B cell (primary cell): Measurements from ENCODE around the gene NCOA7. TPM values are rescaled to one million over a fixed set of nuclear protein-coding genes. Genes with fewer than 3 reads are reported as not detected.

Experiments used
- ATAC-seq: fragments of 200-7000 bp; cut with Tn5 transposase; one replicate; pipeline ENCODE4 v1.10.0; 2021; ENCODE audit warnings: low read depth, mild to moderate bottlenecking, moderate number of reproducible peaks, moderate library complexity
- CTCF ChIA-PET: fragments of 350-600 bp; sonication (Branson Sonifier 250); formaldehyde crosslinking; loops from one replicate; lab custom pipeline; 2021; ENCODE audit warnings: antibody characterized with exemption, inconsistent platforms; lab: Charles Lee
- POLR2A ChIA-PET: fragments of 350-600 bp; sonication (Branson Sonifier 250); formaldehyde crosslinking; loops from one replicate; lab custom pipeline; 2021; ENCODE audit warnings: antibody characterized with exemption; lab: Charles Lee
- DNase-seq: peaks from one replicate; pipeline ENCODE4 v3.0.0; 2013
- H2AFZ ChIP-seq: 2 replicates; pipeline ENCODE4 v1.6.1; 2012; ENCODE audit warnings: mild to moderate bottlenecking, low read depth, low read length; ENCODE audit not compliant: insufficient read depth, poor library complexity, severe bottlenecking
- H3K27ac ChIP-seq, 2 donors: 1 replicate in 1 of 2; 2 replicates in 1 of 2; pipeline ENCODE4 v1.5.1; 2012 to 2013; ENCODE audit warnings: low read length in 2 of 2, mild to moderate bottlenecking in 2 of 2, moderate library complexity in 1 of 2
- H3K27me3 ChIP-seq, 4 experiments: fragments of 200-600 bp in 1 of 4; sonication (generic) in 1 of 4; replicated peaks in 1 of 4; 1 replicate in 2 of 4; 2 replicates in 2 of 4; pipeline versions ENCODE4 v1.6.1 to v1.7.0; 2013 to 2016; ENCODE audit warnings: low read length in 3 of 4, mild to moderate bottlenecking in 2 of 4, mixed read lengths in 1 of 4, moderate library complexity in 1 of 4; ENCODE audit not compliant: insufficient read depth in 4 of 4, control insufficient read depth in 3 of 4; ENCODE audit errors: control extremely low read depth in 1 of 4
- H3K36me3 ChIP-seq, 2 experiments: replicated peaks in 1 of 2; 1 replicate in 1 of 2; 2 replicates in 1 of 2; pipeline versions ENCODE4 v1.6.1 to v1.7.1; 2013; ENCODE audit warnings: low read length in 1 of 2; ENCODE audit not compliant: insufficient read depth in 2 of 2, control insufficient read depth in 1 of 2; ENCODE audit errors: control extremely low read depth in 1 of 2, extremely low read depth in 1 of 2
- H3K4me1 ChIP-seq, 2 donors: fragments of 200-600 bp in 1 of 2; sonication (generic) in 1 of 2; 1 replicate in 1 of 2; 2 replicates in 1 of 2; pipeline versions ENCODE4 v1.5.1 to v1.6.1; 2013 to 2017; ENCODE audit warnings: low read length in 2 of 2; ENCODE audit not compliant: control insufficient read depth in 2 of 2, insufficient read depth in 2 of 2
- H3K4me2 ChIP-seq: replicated peaks from 2 replicates; pipeline ENCODE3; 2012; ENCODE audit warnings: mild to moderate bottlenecking, low read depth, low read length; ENCODE audit not compliant: poor library complexity, severe bottlenecking
- H3K4me3 ChIP-seq, 5 experiments: fragments of 200-600 bp in 1 of 5; sonication (generic) in 1 of 5; 1 replicate in 3 of 5; 2 replicates in 2 of 5; pipeline versions ENCODE4 v1.5.1 to v1.7.0; 2011 to 2016; ENCODE audit warnings: low read length in 4 of 5, mild to moderate bottlenecking in 4 of 5, low read depth in 2 of 5, control low read depth in 1 of 5, moderate library complexity in 1 of 5; ENCODE audit not compliant: insufficient read depth in 1 of 5; ENCODE audit errors: control extremely low read depth in 1 of 5, extremely low read depth in 1 of 5
- H3K79me2 ChIP-seq: fragments of 200-600 bp; sonication (generic); one replicate; pipeline ENCODE4 v1.6.0; 2016; ENCODE audit warnings: low read length; ENCODE audit not compliant: control insufficient read depth, insufficient read depth
- H3K9ac ChIP-seq: fragments of 200-600 bp; sonication (generic); 2 replicates; pipeline ENCODE4 v1.6.1; 2017; ENCODE audit warnings: mild to moderate bottlenecking, low read length, moderate library complexity
- H3K9me3 ChIP-seq, 3 donors: one replicate each; pipeline versions ENCODE4 v1.6.1 to v1.7.1; 2013; ENCODE audit warnings: low read length in 2 of 3; ENCODE audit not compliant: control insufficient read depth in 2 of 3, insufficient read depth in 1 of 3; ENCODE audit errors: control extremely low read depth in 1 of 3
- H4K20me1 ChIP-seq: 2 replicates; pipeline ENCODE4 v1.6.0; 2012; ENCODE audit warnings: mild to moderate bottlenecking, low read length; ENCODE audit not compliant: insufficient read depth, control insufficient read depth, poor library complexity, severe bottlenecking
- H3K27ac Mint-ChIP-seq: one replicate; pipeline ENCODE4 v1.8.0; 2021; ENCODE audit warnings: mixed read lengths
- H3K27me3 Mint-ChIP-seq: one replicate; pipeline ENCODE4 v1.8.0; 2021; ENCODE audit warnings: mixed read lengths
- H3K4me1 Mint-ChIP-seq: one replicate; pipeline ENCODE4 v1.8.0; 2021; ENCODE audit warnings: mixed read lengths
- H3K4me3 Mint-ChIP-seq: one replicate; pipeline ENCODE4 v1.8.0; 2021; ENCODE audit warnings: mixed read lengths
- H3K9me3 Mint-ChIP-seq: one replicate; pipeline ENCODE4 v1.8.0; 2022; ENCODE audit warnings: mixed read lengths; ENCODE audit not compliant: insufficient read depth
- EZH2 ChIP-seq: IDR thresholded peaks from 2 replicates; pipeline ENCODE4 v1.6.1; 2012; ENCODE audit warnings: borderline replicate concordance, low read depth, mild to moderate bottlenecking, moderate library complexity, low read length; ENCODE audit not compliant: insufficient read depth, poor library complexity, severe bottlenecking
- WGBS: methylation state at CpG from one replicate; pipeline ENCODE4 v1.1.5; 2013; ENCODE audit warnings: missing lambda C conversion rate; ENCODE audit not compliant: insufficient coverage; 5-methylcytosine and 5-hydroxymethylcytosine counted together
- intact Hi-C: fragments of 100-400 bp; cut with micrococcal nuclease; formaldehyde crosslinking; loops from one replicate; pipeline ENCODE4 v1.10.0; 2022
- polyA plus RNA-seq: library from polyadenylated mRNA; depleted of rRNA; stranded (reverse); fragments of >200 nt; gene quantifications from 2 replicates; pipeline ENCODE4 v1.2.3, GENCODE V29; 2012
- total RNA-seq, 2 donors: library from RNA; stranded (reverse); fragments of 120-200 nt in 1 of 2; gene quantifications; 1 replicate in 1 of 2; 2 replicates in 1 of 2; pipeline versions ENCODE4 v1.2.3 to v1.2.4, GENCODE V29; 2013 to 2022
- TF ChIP-seq, protein P1 (sequence below): fragments of 200-600 bp; IDR thresholded peaks from one replicate; pipeline ENCODE4 v1.8.0; 2022; ENCODE audit warnings: antibody characterized with exemption, mild to moderate bottlenecking

Gene NCOA7
- total and polyA plus RNA-seq, 2 donors (not counting 1 experiment from before 2014, with no cell fraction given), result 10.9 to 27.4 TPM

DNA sequence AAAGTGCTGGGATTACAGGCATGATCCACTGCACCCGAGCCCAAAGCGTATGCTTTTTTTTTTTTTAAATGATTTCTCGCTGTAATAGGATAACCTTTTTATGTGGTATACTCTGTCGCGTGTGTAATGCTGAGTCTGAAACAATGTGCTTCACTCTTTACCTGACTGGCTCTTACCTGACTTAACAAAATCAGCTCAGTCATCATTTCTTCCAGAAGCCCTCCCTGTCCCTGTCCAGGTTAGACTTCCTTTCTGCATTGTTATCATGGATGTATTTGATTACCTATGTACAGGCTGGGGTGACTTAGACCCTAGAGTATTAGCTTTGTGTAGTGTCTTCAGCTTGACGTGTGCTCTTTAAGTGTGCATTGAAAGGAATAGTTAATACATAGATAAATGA, 67.1 kb downstream of the NCOA7 start:
- H3K4me3 ChIP-seq, result no peak overlapping the region
- POLR2A ChIA-PET, result no interaction called here
- intact Hi-C loops, result loop anchor here (5.0 to 10.0 kb wide), 2 partner anchors 63 to 114 kb away; partner anchors contain the start of gene NCOA7

More for the DNA sequence above, 67.1 kb downstream of the NCOA7 start:
- H3K27me3 ChIP-seq, result no peaks in the 10 kb centered on the region
- no peaks in the 10 kb centered on the region for H3K36me3 ChIP-seq
- peaks cover 7% of the 10 kb centered on the region for H3K4me1 Mint-ChIP-seq
- ATAC-seq (no peak), DNase-seq (no peak)
- TF ChIP-seq EZH2, result no peak
- TF ChIP-seq, protein P1, sequence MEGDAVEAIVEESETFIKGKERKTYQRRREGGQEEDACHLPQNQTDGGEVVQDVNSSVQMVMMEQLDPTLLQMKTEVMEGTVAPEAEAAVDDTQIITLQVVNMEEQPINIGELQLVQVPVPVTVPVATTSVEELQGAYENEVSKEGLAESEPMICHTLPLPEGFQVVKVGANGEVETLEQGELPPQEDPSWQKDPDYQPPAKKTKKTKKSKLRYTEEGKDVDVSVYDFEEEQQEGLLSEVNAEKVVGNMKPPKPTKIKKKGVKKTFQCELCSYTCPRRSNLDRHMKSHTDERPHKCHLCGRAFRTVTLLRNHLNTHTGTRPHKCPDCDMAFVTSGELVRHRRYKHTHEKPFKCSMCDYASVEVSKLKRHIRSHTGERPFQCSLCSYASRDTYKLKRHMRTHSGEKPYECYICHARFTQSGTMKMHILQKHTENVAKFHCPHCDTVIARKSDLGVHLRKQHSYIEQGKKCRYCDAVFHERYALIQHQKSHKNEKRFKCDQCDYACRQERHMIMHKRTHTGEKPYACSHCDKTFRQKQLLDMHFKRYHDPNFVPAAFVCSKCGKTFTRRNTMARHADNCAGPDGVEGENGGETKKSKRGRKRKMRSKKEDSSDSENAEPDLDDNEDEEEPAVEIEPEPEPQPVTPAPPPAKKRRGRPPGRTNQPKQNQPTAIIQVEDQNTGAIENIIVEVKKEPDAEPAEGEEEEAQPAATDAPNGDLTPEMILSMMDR, result no peak
- no peaks in the 10 kb centered on the region for H4K20me1 ChIP-seq
- CTCF ChIA-PET, result interaction anchor here (0.6 to 2.7 kb wide), 8 partner anchors 14 to 117 kb away, joined by 3 to 7 read pairs (median 4); partner anchors contain the start of gene NCOA7
- H3K4me2 ChIP-seq, result no peak overlapping the region
- WGBS, result 100% methylated on average over 1 of the region's 6 CpGs
- H3K4me3 Mint-ChIP-seq, result no peak overlapping the region
- no peaks in the 10 kb centered on the region for H3K9me3 ChIP-seq
- no peak overlapping the region for H3K27ac Mint-ChIP-seq
- H3K9ac ChIP-seq, result no peak overlapping the region
- H3K4me1 ChIP-seq, result no peaks in the 10 kb centered on the region
- peaks cover 6% of the 10 kb centered on the region for H3K79me2 ChIP-seq
- no peak overlapping the region for H2AFZ ChIP-seq
- H3K9me3 Mint-ChIP-seq, result no peaks in the 10 kb centered on the region
- H3K27ac ChIP-seq, result no peak overlapping the region
- no peaks in the 10 kb centered on the region for H3K27me3 Mint-ChIP-seq
